OCI-LY7 (cell line): ENCODE results near the gene CCDC68.

Source experiments
- CTCF ChIP-seq: fragments of 200-600 bp; sonication (generic); conservative IDR thresholded peaks from 2 replicates; pipeline ENCODE4 v1.5.1; 2014; ENCODE audit warnings: mild to moderate bottlenecking, antibody characterized with exemption, low read length, moderate library complexity, mixed read lengths
- EZH2phosphoT487 ChIP-seq: fragments of 200-600 bp; sonication (generic); IDR thresholded peaks from 2 replicates; pipeline ENCODE4 v1.6.1; 2018; ENCODE audit warnings: low read depth, borderline replicate concordance, mild to moderate bottlenecking, mixed run types, antibody characterized with exemption, low read length, moderate library complexity, mixed read lengths

GRCh38 chr18:54961016-54961423, 1.8 kb upstream of the CCDC68 start:
- TF ChIP-seq CTCF (no peak), EZH2phosphoT487 (no peak)
